Astrocyte of the cerebellum (primary cell): ENCODE data around the gene TESMIN.

Experiments used
- DNase-seq: peaks from one replicate; pipeline ENCODE4 v3.0.0-alpha.2; 2011; ENCODE audit warnings: low read depth
- H3K4me3 ChIP-seq: 2 replicates; pipeline ENCODE4 v1.5.1; 2011; ENCODE audit warnings: mild to moderate bottlenecking, low read depth, low read length, moderate library complexity
- CTCF ChIP-seq: IDR thresholded peaks from 2 replicates; pipeline ENCODE4 v1.5.1; 2012; ENCODE audit warnings: low read length, low read depth, moderate library complexity, mild to moderate bottlenecking; ENCODE audit errors: missing control alignments
- in situ Hi-C: cut with HindIII; loops from 2 replicates; pipeline ENCODE4 v1.10.0; 2017; ENCODE audit warnings: low sequenced_read_pairs

TESMIN gene

GRCh38 chr11:68709062-68709461 lies 42.3 kb downstream of the TESMIN start:
- TF ChIP-seq CTCF: no peak
- in situ Hi-C loops: no loop called here
- DNase-seq: no peak
- no peak overlapping the region for H3K4me3 ChIP-seq

- TF ChIP-seq CTCF: no peak
- no peak overlapping the region for H3K4me3 ChIP-seq
- DNase-seq: no peak
- in situ Hi-C loops: no loop called here
These were observed 43.8 kb downstream of the TESMIN start for GRCh38 chr11:68707527-68707926.

GRCh38 chr11:68704887-68705286 lies 46.4 kb downstream of the TESMIN start:
- no peak for TF ChIP-seq CTCF
- DNase-seq: no peak
- in situ Hi-C loops: loop anchor here (5.0 kb wide), 1 partner anchor 58 kb away; no protein-coding TSS in a partner anchor
- H3K4me3 ChIP-seq: no peak overlapping the region

GRCh38 chr11:68698993-68699392 lies 52.3 kb downstream of the TESMIN start:
- no peak for DNase-seq
- in situ Hi-C loops: no loop called here
- no peak overlapping the region for H3K4me3 ChIP-seq
- no peak for TF ChIP-seq CTCF

- in situ Hi-C loops: no loop called here
- no peak for DNase-seq
- TF ChIP-seq CTCF: no peak
- H3K4me3 ChIP-seq: no peak overlapping the region
These were observed 55.8 kb downstream of the TESMIN start for GRCh38 chr11:68695531-68695930.

- no peak overlapping the region for H3K4me3 ChIP-seq
- DNase-seq: no peak
- TF ChIP-seq CTCF: no peak
- in situ Hi-C loops: no loop called here
These were observed 56.7 kb downstream of the TESMIN start for GRCh38 chr11:68694431-68695297.
